Activated naive CD8-positive, alpha-beta T cell (primary cell): Measurements from ENCODE around the gene PPP2R5A.
A peak's percentile ranks its signal among the peaks of the same experiment; 100 is the strongest.

Source experiments
- H3K27ac Mint-ChIP-seq: one replicate; pipeline ENCODE4 v1.8.0; 2021; ENCODE audit warnings: mixed read lengths
- H3K27me3 Mint-ChIP-seq: one replicate; pipeline ENCODE4 v1.8.0; 2021; ENCODE audit warnings: mixed read lengths
- H3K36me3 Mint-ChIP-seq: one replicate; pipeline ENCODE4 v1.8.0; 2021; ENCODE audit warnings: mixed read lengths
- H3K4me1 Mint-ChIP-seq: one replicate; pipeline ENCODE4 v1.8.0; 2021; ENCODE audit warnings: low read depth, mixed read lengths
- H3K4me3 Mint-ChIP-seq: one replicate; pipeline ENCODE4 v1.8.0; 2021; ENCODE audit warnings: mild to moderate bottlenecking, mixed read lengths
- H3K9me3 Mint-ChIP-seq: one replicate; pipeline ENCODE4 v1.8.0; 2021; ENCODE audit warnings: low read depth, mixed read lengths

Gene PPP2R5A

GRCh38 chr1:212284744-212285684 is at the start of gene PPP2R5A:
PPP2R5A (plus strand) TSS chr1:212285410; CDS start chr1:212286111, 701 bp downstream.
- Mint-ChIP-seq H3K27me3 (no peaks in the 10 kb centered on the region), H3K9me3 (no peaks in the 10 kb centered on the region), H3K36me3 (no peaks in the 10 kb centered on the region), H3K4me1 (peaks cover 39% of the 10 kb centered on the region), H3K27ac (peak within 1 kb of the TSS; percentile 97), H3K4me3 (peak within 1 kb of the TSS; percentile 99)

GRCh38 chr1:212235857-212236256 is 49.4 kb upstream of the PPP2R5A start:
- Mint-ChIP-seq H3K27ac (no peak overlapping the region), H3K4me3 (no peak overlapping the region), H3K9me3 (no peaks in the 10 kb centered on the region), H3K27me3 (no peaks in the 10 kb centered on the region), H3K4me1 (peaks cover 26% of the 10 kb centered on the region), H3K36me3 (no peaks in the 10 kb centered on the region)

GRCh38 chr1:212236664-212237220 is 48.5 kb upstream of the PPP2R5A start:
- Mint-ChIP-seq H3K27me3 (no peaks in the 10 kb centered on the region), H3K36me3 (no peaks in the 10 kb centered on the region)

GRCh38 chr1:212237651-212238050 is 47.6 kb upstream of the PPP2R5A start:
- Mint-ChIP-seq H3K27ac (no peak overlapping the region), H3K4me1 (peaks cover 14% of the 10 kb centered on the region), H3K36me3 (no peaks in the 10 kb centered on the region), H3K27me3 (no peaks in the 10 kb centered on the region), H3K4me3 (no peak overlapping the region), H3K9me3 (no peaks in the 10 kb centered on the region)

More at GRCh38 chr1:212236664-212237220, 48.5 kb upstream of the PPP2R5A start:
- peaks cover 20% of the 10 kb centered on the region for H3K4me1 Mint-ChIP-seq
- H3K9me3 Mint-ChIP-seq, result no peaks in the 10 kb centered on the region
- no peak overlapping the region for H3K27ac Mint-ChIP-seq
- H3K4me3 Mint-ChIP-seq, result no peak overlapping the region

GRCh38 chr1:212238552-212238951 is 46.7 kb upstream of the PPP2R5A start:
- Mint-ChIP-seq H3K36me3 (no peaks in the 10 kb centered on the region), H3K9me3 (no peaks in the 10 kb centered on the region), H3K27me3 (no peaks in the 10 kb centered on the region), H3K4me3 (no peak overlapping the region), H3K27ac (no peak overlapping the region), H3K4me1 (peaks cover 14% of the 10 kb centered on the region)

GRCh38 chr1:212241501-212241900 is 43.7 kb upstream of the PPP2R5A start:
- peaks cover 4% of the 10 kb centered on the region for H3K36me3 Mint-ChIP-seq
- no peaks in the 10 kb centered on the region for H3K9me3 Mint-ChIP-seq
- peaks cover 2% of the 10 kb centered on the region for H3K4me1 Mint-ChIP-seq
- no peak overlapping the region for H3K4me3 Mint-ChIP-seq
- peaks cover 4% of the 10 kb centered on the region for H3K27me3 Mint-ChIP-seq
- no peak overlapping the region for H3K27ac Mint-ChIP-seq

- peaks cover 2% of the 10 kb centered on the region for H3K4me1 Mint-ChIP-seq
- no peak overlapping the region for H3K27ac Mint-ChIP-seq
- H3K4me3 Mint-ChIP-seq, result no peak overlapping the region
- no peaks in the 10 kb centered on the region for H3K9me3 Mint-ChIP-seq
- H3K36me3 Mint-ChIP-seq, result peaks cover 4% of the 10 kb centered on the region
- peaks cover 4% of the 10 kb centered on the region for H3K27me3 Mint-ChIP-seq
Observed at GRCh38 chr1:212241957-212242287, 43.3 kb upstream of the PPP2R5A start.

GRCh38 chr1:212242288-212242984 is 42.8 kb upstream of the PPP2R5A start:
- Mint-ChIP-seq H3K9me3 (no peaks in the 10 kb centered on the region), H3K27me3 (peaks cover 4% of the 10 kb centered on the region), H3K4me1 (peaks cover 2% of the 10 kb centered on the region), H3K36me3 (peaks cover 4% of the 10 kb centered on the region), H3K4me3 (peak overlapping the region; percentile 21), H3K27ac (no peak overlapping the region)

- no peak overlapping the region for H3K4me3 Mint-ChIP-seq
- H3K36me3 Mint-ChIP-seq, result peaks cover 4% of the 10 kb centered on the region
- no peaks in the 10 kb centered on the region for H3K9me3 Mint-ChIP-seq
- no peak overlapping the region for H3K27ac Mint-ChIP-seq
- peaks cover 2% of the 10 kb centered on the region for H3K4me1 Mint-ChIP-seq
- H3K27me3 Mint-ChIP-seq, result peaks cover 4% of the 10 kb centered on the region
Observed at GRCh38 chr1:212242985-212243308, 42.3 kb upstream of the PPP2R5A start.

GRCh38 chr1:212244441-212244840 is 40.8 kb upstream of the PPP2R5A start:
- peaks cover 4% of the 10 kb centered on the region for H3K27me3 Mint-ChIP-seq
- H3K9me3 Mint-ChIP-seq, result no peaks in the 10 kb centered on the region
- peaks cover 4% of the 10 kb centered on the region for H3K36me3 Mint-ChIP-seq
- no peak overlapping the region for H3K4me3 Mint-ChIP-seq
- no peak overlapping the region for H3K27ac Mint-ChIP-seq
- no peaks in the 10 kb centered on the region for H3K4me1 Mint-ChIP-seq

- Mint-ChIP-seq H3K4me1 (peaks cover 12% of the 10 kb centered on the region), H3K36me3 (peaks cover 4% of the 10 kb centered on the region), H3K4me3 (no peak overlapping the region), H3K27ac (no peak overlapping the region), H3K9me3 (no peaks in the 10 kb centered on the region), H3K27me3 (peaks cover 5% of the 10 kb centered on the region)
Observed at GRCh38 chr1:212247179-212247721, 38.0 kb upstream of the PPP2R5A start.

GRCh38 chr1:212247988-212248387 is 37.2 kb upstream of the PPP2R5A start:
- peaks cover 5% of the 10 kb centered on the region for H3K27me3 Mint-ChIP-seq
- no peak overlapping the region for H3K4me3 Mint-ChIP-seq
- H3K36me3 Mint-ChIP-seq, result peaks cover 4% of the 10 kb centered on the region
- H3K27ac Mint-ChIP-seq, result no peak overlapping the region
- no peaks in the 10 kb centered on the region for H3K9me3 Mint-ChIP-seq
- peaks cover 17% of the 10 kb centered on the region for H3K4me1 Mint-ChIP-seq

- Mint-ChIP-seq H3K9me3 (no peaks in the 10 kb centered on the region), H3K4me1 (peaks cover 65% of the 10 kb centered on the region), H3K36me3 (no peaks in the 10 kb centered on the region), H3K4me3 (peak overlapping the region; percentile 55), H3K27ac (peak overlapping the region; percentile 8), H3K27me3 (peaks cover 2% of the 10 kb centered on the region)
Observed at GRCh38 chr1:212254853-212255363, 30.3 kb upstream of the PPP2R5A start.

- peak overlapping the region; percentile 55 for H3K4me3 Mint-ChIP-seq
- peaks cover 2% of the 10 kb centered on the region for H3K27me3 Mint-ChIP-seq
- no peaks in the 10 kb centered on the region for H3K9me3 Mint-ChIP-seq
- H3K27ac Mint-ChIP-seq, result peak overlapping the region; percentile 68
- H3K36me3 Mint-ChIP-seq, result no peaks in the 10 kb centered on the region
- H3K4me1 Mint-ChIP-seq, result peaks cover 70% of the 10 kb centered on the region
Observed at GRCh38 chr1:212255705-212256307, 29.4 kb upstream of the PPP2R5A start.
